Trophoblast cell (in vitro differentiated cells and primary cell): ENCODE data around the gene CUTC.
"Not testable (repeated sequence)": the region's sequence is repeated elsewhere in the genome, so short reads cannot be mapped to it uniquely, and the experiment has no call there.

Experiments used
- DNase-seq, 2 donors: peaks; one replicate each; pipeline ENCODE4 v3.0.0-alpha.2; 2016
- H2AFZ ChIP-seq: 2 replicates; pipeline ENCODE4 v1.6.1; 2013; ENCODE audit warnings: low read length, moderate library complexity, mild to moderate bottlenecking; ENCODE audit not compliant: insufficient read depth, poor library complexity
- H2AK5ac ChIP-seq: 2 replicates; pipeline ENCODE4 v1.6.1; 2013; ENCODE audit warnings: mild to moderate bottlenecking, low read length
- H2BK120ac ChIP-seq: 2 replicates; pipeline ENCODE4 v1.6.1; 2013; ENCODE audit warnings: low read length, mild to moderate bottlenecking, moderate library complexity; ENCODE audit not compliant: insufficient read depth, poor library complexity
- H2BK12ac ChIP-seq: 2 replicates; pipeline ENCODE4 v1.6.1; 2013; ENCODE audit warnings: mild to moderate bottlenecking, low read length, moderate library complexity
- H2BK5ac ChIP-seq: 2 replicates; pipeline ENCODE4 v1.6.1; 2013; ENCODE audit warnings: low read length, low read depth, moderate library complexity, mild to moderate bottlenecking; ENCODE audit not compliant: poor library complexity
- H3K14ac ChIP-seq: 2 replicates; pipeline ENCODE4 v1.6.1; 2013; ENCODE audit warnings: mild to moderate bottlenecking, low read length
- H3K18ac ChIP-seq: 2 replicates; pipeline ENCODE4 v1.6.1; 2013; ENCODE audit warnings: mild to moderate bottlenecking, low read length
- H3K23ac ChIP-seq: 2 replicates; pipeline ENCODE4 v1.6.1; 2013; ENCODE audit warnings: low read length
- H3K27ac ChIP-seq: 2 replicates; pipeline ENCODE4 v1.5.1; 2013; ENCODE audit warnings: low read depth, mild to moderate bottlenecking, inconsistent platforms, low read length, moderate library complexity
- H3K27me3 ChIP-seq: 2 replicates; pipeline ENCODE4 v1.6.1; 2013; ENCODE audit warnings: inconsistent platforms, mild to moderate bottlenecking, low read length, moderate library complexity; ENCODE audit not compliant: insufficient read depth
- H3K36me3 ChIP-seq, 2 experiments: 1 replicate in 1 of 2; 2 replicates in 1 of 2; pipeline ENCODE4 v1.6.1; 2013; ENCODE audit warnings: low read length in 2 of 2, mild to moderate bottlenecking in 2 of 2, moderate library complexity in 1 of 2; ENCODE audit not compliant: insufficient read depth in 2 of 2, control insufficient read depth in 1 of 2
- H3K4ac ChIP-seq: 2 replicates; pipeline ENCODE4 v1.6.1; 2013; ENCODE audit warnings: low read depth, mild to moderate bottlenecking, low read length, moderate library complexity
- H3K4me1 ChIP-seq, 2 experiments: 1 replicate in 1 of 2; 2 replicates in 1 of 2; pipeline ENCODE4 v1.6.1; 2013; ENCODE audit warnings: low read length in 2 of 2, mild to moderate bottlenecking in 2 of 2, moderate library complexity in 1 of 2; ENCODE audit not compliant: insufficient read depth in 2 of 2, control insufficient read depth in 1 of 2
- H3K4me2 ChIP-seq: 2 replicates; pipeline ENCODE4 v1.6.1; 2013; ENCODE audit warnings: inconsistent platforms, mild to moderate bottlenecking, low read length, moderate library complexity
- H3K4me3 ChIP-seq: 2 replicates; pipeline ENCODE4 v1.5.1; 2013; ENCODE audit warnings: mild to moderate bottlenecking, low read depth, low read length, inconsistent platforms
- H3K79me1 ChIP-seq: one replicate; pipeline ENCODE4 v1.6.1; 2013; ENCODE audit warnings: low read length
- H3K79me2 ChIP-seq: 2 replicates; pipeline ENCODE4 v1.6.1; 2013; ENCODE audit warnings: low read length, mild to moderate bottlenecking; ENCODE audit not compliant: control insufficient read depth, insufficient read depth, poor library complexity
- H3K9ac ChIP-seq: 2 replicates; pipeline ENCODE4 v1.6.1; 2013; ENCODE audit warnings: mild to moderate bottlenecking, low read length
- H3K9me3 ChIP-seq: 2 replicates; pipeline ENCODE4 v1.6.1; 2013; ENCODE audit warnings: low read depth, mild to moderate bottlenecking, control low read depth, inconsistent platforms, low read length; ENCODE audit not compliant: insufficient read depth
- H4K12ac ChIP-seq: 2 replicates; pipeline ENCODE4 v1.6.1; 2013; ENCODE audit warnings: low read depth, mild to moderate bottlenecking, low read length, moderate library complexity
- H4K8ac ChIP-seq: 2 replicates; pipeline ENCODE4 v1.6.1; 2013; ENCODE audit warnings: low read depth, mild to moderate bottlenecking, low read length, moderate library complexity
- H4K91ac ChIP-seq: one replicate; pipeline ENCODE4 v1.6.1; 2013; ENCODE audit warnings: low read depth, mild to moderate bottlenecking, low read length, moderate library complexity
- WGBS: extraction: QIAGEN DNeasy Blood & Tissue Kit; methylation state at CpG from one replicate; pipeline ENCODE4 v1.1.7; 2013; ENCODE audit warnings: missing lambda C conversion rate; ENCODE audit not compliant: insufficient read length, insufficient coverage; ENCODE audit errors: extremely low coverage; 5-methylcytosine and 5-hydroxymethylcytosine counted together

Gene CUTC

GRCh38 chr10:99734111-99734510 lies 2.1 kb downstream of the CUTC start:
- not testable (repeated sequence) for H3K4ac ChIP-seq, H4K8ac ChIP-seq, H3K9ac ChIP-seq, H3K4me3 ChIP-seq, H2BK12ac ChIP-seq, H2AK5ac ChIP-seq, H3K27ac ChIP-seq, H3K79me1 ChIP-seq, H3K79me2 ChIP-seq, H3K18ac ChIP-seq, H2BK120ac ChIP-seq, H3K4me2 ChIP-seq, H4K91ac ChIP-seq, H2AFZ ChIP-seq, H3K36me3 ChIP-seq, H3K9me3 ChIP-seq, H3K27me3 ChIP-seq, H4K12ac ChIP-seq, H3K23ac ChIP-seq, H3K4me1 ChIP-seq, H2BK5ac ChIP-seq, H3K14ac ChIP-seq, DNase-seq
- WGBS, result no CpG with 5 or more reads among the region's 10 CpGs

DNA sequence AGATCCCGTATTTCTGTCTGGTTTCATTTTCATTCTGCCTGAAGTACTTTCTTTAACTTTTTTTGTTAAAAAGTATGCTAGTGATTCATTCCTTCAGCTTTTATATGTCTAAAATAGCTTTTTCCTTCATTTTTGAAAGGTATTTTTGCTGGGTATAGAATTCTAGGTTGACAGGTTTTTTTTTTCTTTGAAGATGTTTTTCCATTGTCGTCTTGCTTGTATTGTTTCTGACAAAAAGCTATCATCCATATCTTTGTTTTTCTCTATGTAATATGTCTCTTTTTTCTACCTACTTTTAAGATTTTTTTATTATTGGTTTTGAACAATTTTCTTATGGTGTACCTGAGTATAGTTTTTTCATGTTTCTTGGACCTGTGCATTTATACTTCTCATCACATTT lies 8.2 kb downstream of the CUTC start:
- H3K27ac ChIP-seq, result no peak overlapping the region
- no peak overlapping the region for H3K14ac ChIP-seq
- H3K18ac ChIP-seq, result no peak overlapping the region
- H3K79me2 ChIP-seq, result no peaks in the 10 kb centered on the region
- no peak overlapping the region for H4K91ac ChIP-seq
- H4K8ac ChIP-seq, result no peak overlapping the region
- H3K36me3 ChIP-seq, result peaks cover 6 to 9% of the 10 kb centered on the region in 2 experiments
- H4K12ac ChIP-seq, result no peak overlapping the region
- no peak overlapping the region for H2BK5ac ChIP-seq
- DNase-seq, result no peak
- no peak overlapping the region for H3K23ac ChIP-seq
- no CpG with 5 or more reads among the region's 2 CpGs for WGBS
- no peaks in the 10 kb centered on the region for H3K79me1 ChIP-seq
- no peak overlapping the region for H2BK120ac ChIP-seq
- no peaks in the 10 kb centered on the region for H3K9me3 ChIP-seq
- H3K4me1 ChIP-seq, result no peaks in the 10 kb centered on the region
- no peak overlapping the region for H2BK12ac ChIP-seq
- no peaks in the 10 kb centered on the region for H3K27me3 ChIP-seq
- no peak overlapping the region for H2AFZ ChIP-seq
- no peak overlapping the region for H3K4me3 ChIP-seq
- H3K4ac ChIP-seq, result no peak overlapping the region
- no peak overlapping the region for H3K4me2 ChIP-seq
- H2AK5ac ChIP-seq, result no peak overlapping the region
- no peak overlapping the region for H3K9ac ChIP-seq

DNA sequence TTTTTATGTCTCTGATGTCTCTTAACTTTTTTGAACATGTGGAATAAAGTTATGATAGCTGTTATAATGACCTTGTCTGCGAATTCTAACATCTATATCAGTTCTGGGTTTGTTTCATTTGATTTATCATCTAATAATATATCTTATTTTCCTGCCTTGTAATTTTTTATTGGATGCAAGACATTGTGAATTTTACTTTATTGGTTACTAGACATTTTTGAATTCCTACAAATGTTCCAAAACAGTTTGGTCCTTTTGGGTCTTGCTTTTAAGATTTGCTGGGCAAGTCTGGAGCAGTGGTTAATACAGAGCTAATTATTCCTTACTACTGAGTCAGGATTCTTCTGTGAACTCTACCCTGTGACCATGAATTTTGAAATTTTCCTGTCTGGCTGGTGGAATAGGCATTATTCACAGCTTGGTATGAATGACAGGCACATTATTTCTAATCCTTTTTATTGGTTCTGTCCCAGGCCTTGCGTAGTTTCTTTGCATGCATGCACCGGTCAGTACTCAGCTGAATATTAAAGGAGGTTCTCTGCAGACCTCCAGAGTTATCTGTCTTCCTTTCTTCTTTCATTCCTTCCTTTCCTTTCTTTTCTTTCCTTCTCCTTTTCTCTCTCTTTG lies 9.0 kb downstream of the CUTC start:
- no peaks in the 10 kb centered on the region for H3K27me3 ChIP-seq
- no CpG with 5 or more reads among the region's 3 CpGs for WGBS
- H4K12ac ChIP-seq, result no peak overlapping the region

GRCh38 chr10:99742254-99742653 lies 10.2 kb downstream of the CUTC start:
- H3K4me2 ChIP-seq, result no peak overlapping the region
- no peaks in the 10 kb centered on the region for H3K27me3 ChIP-seq
- no peak overlapping the region for H3K4ac ChIP-seq
- no peak overlapping the region for H2BK12ac ChIP-seq
- H3K23ac ChIP-seq, result no peak overlapping the region
- H4K8ac ChIP-seq, result no peak overlapping the region
- H2BK120ac ChIP-seq, result no peak overlapping the region
- no peak overlapping the region for H4K12ac ChIP-seq
- no peaks in the 10 kb centered on the region for H3K9me3 ChIP-seq
- H3K27ac ChIP-seq, result no peak overlapping the region
- H2AK5ac ChIP-seq, result no peak overlapping the region
- no peak overlapping the region for H3K18ac ChIP-seq
- H3K79me2 ChIP-seq, result no peaks in the 10 kb centered on the region
- H3K4me3 ChIP-seq, result no peak overlapping the region
- no peak overlapping the region for H2BK5ac ChIP-seq
- H2AFZ ChIP-seq, result no peak overlapping the region
- no peaks in the 10 kb centered on the region for H3K79me1 ChIP-seq
- H3K14ac ChIP-seq, result no peak overlapping the region
- peaks cover 7 to 13% of the 10 kb centered on the region in 2 experiments for H3K36me3 ChIP-seq
- no peak for DNase-seq
- H4K91ac ChIP-seq, result no peak overlapping the region
- no peak overlapping the region for H3K9ac ChIP-seq
- no peaks in the 10 kb centered on the region for H3K4me1 ChIP-seq

More for the DNA sequence above, 9.0 kb downstream of the CUTC start:
- Histone ChIP-seq H2BK5ac (no peak overlapping the region), H3K9ac (no peak overlapping the region), H3K9me3 (no peaks in the 10 kb centered on the region), H4K91ac (no peak overlapping the region), H3K79me2 (no peaks in the 10 kb centered on the region), H3K36me3 (peaks cover 6 to 9% of the 10 kb centered on the region in 2 experiments), H2BK12ac (no peak overlapping the region), H3K79me1 (no peaks in the 10 kb centered on the region), H3K23ac (no peak overlapping the region), H3K27ac (no peak overlapping the region), H3K18ac (no peak overlapping the region), H3K4me2 (no peak overlapping the region), H2AFZ (no peak overlapping the region), H4K8ac (no peak overlapping the region), H2AK5ac (no peak overlapping the region), H2BK120ac (no peak overlapping the region), H3K14ac (no peak overlapping the region), H3K4me1 (no peaks in the 10 kb centered on the region), H3K4me3 (no peak overlapping the region), H3K4ac (no peak overlapping the region)
- no peak for DNase-seq
